ENCODE measurements around the gene FGF8. TPM values are rescaled to one million over a fixed set of nuclear protein-coding genes. Genes with fewer than 3 reads are reported as not detected.
A peak's percentile ranks its signal among the peaks of the same experiment; 100 is the strongest.

The FGF8 gene
- total RNA-seq, 1 experiment from 2014 or later, result not detected

- H3K27ac ChIP-seq (ENCODE audit: low read depth, low read length, poor library complexity, severe bottlenecking), result no peak overlapping the region
- BruUV-seq (replicated peaks), result no TSS peak
- H3K4me3 ChIP-seq (ENCODE audit: low read depth, low read length, poor library complexity, severe bottlenecking), result no peak overlapping the region
- H3K27me3 ChIP-seq (replicated peaks; ENCODE audit: insufficient read depth, low read depth, low read length, poor library complexity), result no peaks in the 10 kb centered on the region
- TF ChIP-seq CTCF (conservative IDR thresholded peaks at IDR 0.05; ENCODE audit: low read depth, low read length), result no peak
- TF ChIP-seq EZH2 (IDR thresholded peaks at IDR 0.05; ENCODE audit: borderline replicate concordance, low read depth, low read length, poor library complexity, severe bottlenecking), result no peak
- intact Hi-C loops (cut with micrococcal nuclease; ENCODE audit: unreplicated experiment), result no loop called here
- no peak for DNase-seq (ENCODE audit: low spot score)
- POLR2A ChIA-PET (ENCODE audit: low non-redundant PET), result no interaction called here
- no peaks in the 10 kb centered on the region for H3K4me1 ChIP-seq (ENCODE audit: insufficient read depth, low read length, poor library complexity, severe bottlenecking)
- H3K9me3 ChIP-seq (ENCODE audit: low read depth, low read length, poor library complexity, severe bottlenecking), result no peaks in the 10 kb centered on the region
- no peaks in the 10 kb centered on the region for H3K36me3 ChIP-seq (ENCODE audit: insufficient read depth, low read length, poor library complexity, severe bottlenecking)
- CTCF ChIA-PET, result no interaction called here
Observed at GRCh38 chr10:101721806-101722205, 54.1 kb downstream of the FGF8 start.

GRCh38 chr10:101720606-101721230, 55.2 kb downstream of the FGF8 start:
- H3K9me3 ChIP-seq (ENCODE audit: low read depth, low read length, poor library complexity, severe bottlenecking), result no peaks in the 10 kb centered on the region
- H3K27me3 ChIP-seq (replicated peaks; ENCODE audit: insufficient read depth, low read depth, low read length, poor library complexity), result no peaks in the 10 kb centered on the region
- H3K4me1 ChIP-seq (ENCODE audit: insufficient read depth, low read length, poor library complexity, severe bottlenecking), result no peaks in the 10 kb centered on the region
- ChIA-PET POLR2A (ENCODE audit: low non-redundant PET) (no interaction called here), CTCF (no interaction called here)
- H3K4me3 ChIP-seq (ENCODE audit: low read depth, low read length, poor library complexity, severe bottlenecking), result no peak overlapping the region
- no peak overlapping the region for H3K27ac ChIP-seq (ENCODE audit: low read depth, low read length, poor library complexity, severe bottlenecking)
- H3K36me3 ChIP-seq (ENCODE audit: insufficient read depth, low read length, poor library complexity, severe bottlenecking), result no peaks in the 10 kb centered on the region
- no peak for DNase-seq (ENCODE audit: low spot score)
- no peak for TF ChIP-seq EZH2 (IDR thresholded peaks at IDR 0.05; ENCODE audit: borderline replicate concordance, low read depth, low read length, poor library complexity, severe bottlenecking)
- TF ChIP-seq CTCF (conservative IDR thresholded peaks at IDR 0.05; ENCODE audit: low read depth, low read length), result 0 out of 2 replicates have a peak, but pooled peaks have one; percentile 9
- intact Hi-C loops (cut with micrococcal nuclease; ENCODE audit: unreplicated experiment), result no loop called here
- BruUV-seq (replicated peaks), result no TSS peak

Other genes starting within 250 kb of the FGF8 start
- 27.2 and 30.6 TPM in 2 replicates for gene POLL, start 187.9 kb downstream of the FGF8 start, total RNA-seq (2021)
- 32.5 and 35.4 TPM in 2 replicates for gene DPCD, start 187.8 kb downstream of the FGF8 start, total RNA-seq (2021)
- gene FBXW4, start 80.9 kb downstream of the FGF8 start, total RNA-seq (2021), result 19.5 and 24.0 TPM in 2 replicates
- 94.7 and 98.2 TPM in 2 replicates for gene NPM3, start 7.3 kb upstream of the FGF8 start, total RNA-seq (2021)
- 109 and 114 TPM in 2 replicates for gene OGA, start 42.3 kb upstream of the FGF8 start, total RNA-seq (2021)
- 0.86 and 2.8 TPM in 2 replicates for gene KCNIP2, start 67.7 kb upstream of the FGF8 start, total RNA-seq (2021)